Nucleus accumbens (tissue), 56 donors: ENCODE results near the gene ZMIZ2.
"Not testable (repeated sequence)": the region's sequence is repeated elsewhere in the genome, so short reads cannot be mapped to it uniquely, and the experiment has no call there.

ENCODE experiments used
- DNase-seq, 56 donors: peaks; one replicate each; lab custom pipeline; 2025; lab: John Stamatoyannopoulos, UW

Gene ZMIZ2

GRCh38 chr7:44768628-44769371, 20.2 kb downstream of the ZMIZ2 start:
- peak in 17 of 56 donors; percentile 12 to 51 (median 26) for DNase-seq

GRCh38 chr7:44769376-44769775, 20.7 kb downstream of the ZMIZ2 start:
- peak in 3 of 56 donors; percentile 17 to 37 (median 34) for DNase-seq

GRCh38 chr7:44769776-44770294, 21.2 kb downstream of the ZMIZ2 start:
- DNase-seq: no peak

GRCh38 chr7:44771358-44771757, 22.7 kb downstream of the ZMIZ2 start:
- DNase-seq: no peak

GRCh38 chr7:44772440-44772839, 23.8 kb downstream of the ZMIZ2 start:
- DNase-seq: no peak

GRCh38 chr7:44772867-44773266, 24.2 kb downstream of the ZMIZ2 start:
- DNase-seq: no peak

- DNase-seq: not testable (repeated sequence)
Observed at GRCh38 chr7:44774486-44774885, 25.8 kb downstream of the ZMIZ2 start.

- no peak for DNase-seq
Observed at GRCh38 chr7:44775383-44776107, 26.9 kb downstream of the ZMIZ2 start.

- no peak for DNase-seq
Observed at GRCh38 chr7:44776211-44776610, 27.6 kb downstream of the ZMIZ2 start.

GRCh38 chr7:44782460-44782859, 33.8 kb downstream of the ZMIZ2 start:
- DNase-seq: no peak

- DNase-seq: no peak
Observed at GRCh38 chr7:44783407-44783806, 34.8 kb downstream of the ZMIZ2 start.

GRCh38 chr7:44784364-44784763, 35.7 kb downstream of the ZMIZ2 start:
- no peak for DNase-seq

GRCh38 chr7:44785218-44785617, 36.6 kb downstream of the ZMIZ2 start:
- DNase-seq: not testable (repeated sequence)

- DNase-seq: no peak
Observed at GRCh38 chr7:44787041-44787440, 38.4 kb downstream of the ZMIZ2 start.

GRCh38 chr7:44787762-44788161, 39.1 kb downstream of the ZMIZ2 start:
- no peak for DNase-seq

GRCh38 chr7:44789990-44790389, 41.3 kb downstream of the ZMIZ2 start:
- DNase-seq: no peak

- no peak for DNase-seq
Observed at GRCh38 chr7:44791278-44792219, 42.9 kb downstream of the ZMIZ2 start.

- no peak for DNase-seq
Observed at GRCh38 chr7:44793919-44794318, 45.3 kb downstream of the ZMIZ2 start.

- no peak for DNase-seq
Observed at GRCh38 chr7:44794331-44794730, 45.7 kb downstream of the ZMIZ2 start.

GRCh38 chr7:44796034-44796503, 47.4 kb downstream of the ZMIZ2 start:
- peak in 8 of 56 donors; percentile 45 to 70 (median 56) for DNase-seq
